ENCODE data around the gene MZT2A.
"Not testable (repeated sequence)": the region's sequence is repeated elsewhere in the genome, so short reads cannot be mapped to it uniquely, and the experiment has no call there.

GRCh38 chr2:131534965-131535364, 42.8 kb upstream of the MZT2A start:
- not testable (repeated sequence) for TF ChIP-seq MXI1 (conservative IDR thresholded peaks at IDR 0.05; ENCODE audit: poor library complexity, severe bottlenecking); EP300 (conservative IDR thresholded peaks at IDR 0.05; ENCODE audit: poor library complexity, severe bottlenecking); RAD21 (conservative IDR thresholded peaks at IDR 0.05); EZH2 (IDR thresholded peaks at IDR 0.05; ENCODE audit: borderline replicate concordance, insufficient read depth, low read length, poor library complexity, severe bottlenecking); CTCF (IDR thresholded peaks at IDR 0.05; ENCODE audit: poor library complexity, severe bottlenecking); REST (IDR thresholded peaks at IDR 0.05; ENCODE audit: borderline replicate concordance); POLR2AphosphoS5 (IDR thresholded peaks at IDR 0.05); TAF1 (IDR thresholded peaks at IDR 0.05; ENCODE audit: low read depth); SMC3 (conservative IDR thresholded peaks at IDR 0.05; ENCODE audit: poor library complexity)
